ENCODE measurements around the gene PNMA8B.

PNMA8B gene

DNA sequence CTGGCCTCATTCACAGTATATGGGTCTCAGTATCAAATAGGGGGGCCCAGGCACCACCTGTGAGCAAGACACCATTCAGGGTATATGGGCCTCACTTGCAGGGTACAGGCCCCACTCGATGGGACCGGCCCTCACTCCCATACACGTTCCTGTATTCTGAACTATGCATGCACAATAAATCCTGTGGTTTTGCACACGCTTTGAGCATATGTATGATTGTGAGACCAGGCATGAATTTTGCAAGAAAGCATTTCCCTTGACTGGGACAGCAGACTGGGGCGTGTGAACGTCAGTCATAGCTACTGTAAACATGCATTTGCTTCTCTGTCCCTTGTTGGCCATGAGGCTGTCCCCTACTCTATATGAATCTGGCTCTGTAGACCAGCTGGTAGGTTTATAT, 637 bp upstream of the PNMA8B start:
- DNase-seq (ENCODE audit: insufficient read length, low spot score): no peak
- FAIRE-seq: no peak
- TF ChIP-seq, protein P1, sequence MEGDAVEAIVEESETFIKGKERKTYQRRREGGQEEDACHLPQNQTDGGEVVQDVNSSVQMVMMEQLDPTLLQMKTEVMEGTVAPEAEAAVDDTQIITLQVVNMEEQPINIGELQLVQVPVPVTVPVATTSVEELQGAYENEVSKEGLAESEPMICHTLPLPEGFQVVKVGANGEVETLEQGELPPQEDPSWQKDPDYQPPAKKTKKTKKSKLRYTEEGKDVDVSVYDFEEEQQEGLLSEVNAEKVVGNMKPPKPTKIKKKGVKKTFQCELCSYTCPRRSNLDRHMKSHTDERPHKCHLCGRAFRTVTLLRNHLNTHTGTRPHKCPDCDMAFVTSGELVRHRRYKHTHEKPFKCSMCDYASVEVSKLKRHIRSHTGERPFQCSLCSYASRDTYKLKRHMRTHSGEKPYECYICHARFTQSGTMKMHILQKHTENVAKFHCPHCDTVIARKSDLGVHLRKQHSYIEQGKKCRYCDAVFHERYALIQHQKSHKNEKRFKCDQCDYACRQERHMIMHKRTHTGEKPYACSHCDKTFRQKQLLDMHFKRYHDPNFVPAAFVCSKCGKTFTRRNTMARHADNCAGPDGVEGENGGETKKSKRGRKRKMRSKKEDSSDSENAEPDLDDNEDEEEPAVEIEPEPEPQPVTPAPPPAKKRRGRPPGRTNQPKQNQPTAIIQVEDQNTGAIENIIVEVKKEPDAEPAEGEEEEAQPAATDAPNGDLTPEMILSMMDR (IDR thresholded peaks at IDR 0.05; ENCODE audit: insufficient read depth, missing control alignments): no peak

- TF ChIP-seq, protein P1 (IDR thresholded peaks at IDR 0.05; ENCODE audit: insufficient read depth, missing control alignments): no peak
- FAIRE-seq: no peak
- DNase-seq (ENCODE audit: insufficient read length, low spot score): no peak
These were observed 504 bp downstream of the PNMA8B start for GRCh38 chr19:46494941-46495785.

- DNase-seq (ENCODE audit: insufficient read length, low spot score) (no peak), FAIRE-seq (no peak)
- TF ChIP-seq, protein P1 (IDR thresholded peaks at IDR 0.05; ENCODE audit: insufficient read depth, missing control alignments): no peak
These were observed 1.3 kb downstream of the PNMA8B start for GRCh38 chr19:46494146-46494940.

DNA sequence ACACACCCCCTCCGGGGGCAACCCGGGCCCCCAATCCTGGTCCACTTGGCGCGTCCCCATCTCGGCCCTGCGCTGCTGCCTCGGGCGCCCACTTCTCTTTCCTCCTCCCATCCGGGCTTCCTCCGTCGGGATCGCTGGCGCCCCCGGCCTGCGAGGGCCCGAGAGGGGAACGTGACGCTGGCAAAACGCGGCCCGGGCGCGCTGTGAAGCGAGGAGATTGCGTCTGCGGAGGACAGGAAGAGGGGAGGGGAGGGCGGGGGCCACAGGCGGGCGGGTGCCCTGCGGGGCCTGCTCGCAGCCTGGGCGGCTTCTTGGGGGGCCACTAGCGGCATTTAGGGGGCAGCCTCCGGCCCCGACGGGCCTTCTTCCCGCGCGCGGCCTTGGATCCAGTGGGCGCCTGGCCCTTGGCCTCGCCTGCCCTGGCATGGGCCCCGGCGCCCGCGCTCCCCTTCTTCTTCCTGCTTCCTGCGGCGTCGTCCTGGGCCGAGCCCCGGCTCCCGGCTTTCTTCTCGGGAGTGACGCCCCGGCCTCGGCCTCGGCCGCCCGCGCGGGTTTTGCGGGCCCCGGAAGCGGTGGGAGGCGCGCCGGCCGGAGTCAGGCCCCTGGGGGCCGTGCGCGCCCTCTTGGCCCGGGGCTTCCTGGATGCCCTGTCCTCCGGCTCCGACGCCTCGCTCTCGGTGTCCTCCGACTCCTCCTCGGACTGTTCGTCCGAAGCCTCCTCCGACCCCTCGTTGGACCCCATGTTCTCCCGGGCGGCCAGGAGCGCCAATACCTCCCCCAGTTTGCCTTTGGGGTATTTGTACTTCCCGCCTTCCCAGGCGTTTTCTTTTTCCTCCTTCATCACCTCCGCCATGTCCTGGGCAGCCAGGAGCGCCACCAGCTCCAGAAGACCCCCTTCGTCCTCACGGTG, 2.2 kb downstream of the PNMA8B start:
- FAIRE-seq (no peak), DNase-seq (ENCODE audit: insufficient read length, low spot score) (no peak)
- TF ChIP-seq, protein P1 (IDR thresholded peaks at IDR 0.05; ENCODE audit: insufficient read depth, missing control alignments): no peak

DNA sequence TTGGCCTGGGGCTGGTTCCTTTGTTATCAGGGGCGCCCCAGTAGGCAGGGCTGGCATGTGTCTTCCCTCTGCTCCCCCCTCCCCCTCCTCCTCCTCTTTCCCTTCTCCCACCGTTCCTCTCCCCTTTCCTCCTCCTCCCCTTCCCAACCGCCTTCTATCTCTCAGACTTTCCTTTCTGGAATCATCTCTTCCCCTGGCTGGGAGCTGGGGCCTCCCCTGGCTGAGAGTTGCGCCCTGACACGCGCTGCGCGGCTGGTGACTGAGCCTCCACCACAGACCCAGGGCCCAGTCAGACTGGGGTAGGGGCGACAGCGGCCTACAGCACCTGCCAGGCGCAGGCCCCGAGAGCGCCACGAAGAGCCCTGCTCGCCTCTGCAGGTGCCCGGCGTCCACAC, 2.8 kb downstream of the PNMA8B start:
- DNase-seq (ENCODE audit: insufficient read length, low spot score) (no peak), FAIRE-seq (no peak)
- TF ChIP-seq, protein P1 (IDR thresholded peaks at IDR 0.05; ENCODE audit: insufficient read depth, missing control alignments): no peak

DNA sequence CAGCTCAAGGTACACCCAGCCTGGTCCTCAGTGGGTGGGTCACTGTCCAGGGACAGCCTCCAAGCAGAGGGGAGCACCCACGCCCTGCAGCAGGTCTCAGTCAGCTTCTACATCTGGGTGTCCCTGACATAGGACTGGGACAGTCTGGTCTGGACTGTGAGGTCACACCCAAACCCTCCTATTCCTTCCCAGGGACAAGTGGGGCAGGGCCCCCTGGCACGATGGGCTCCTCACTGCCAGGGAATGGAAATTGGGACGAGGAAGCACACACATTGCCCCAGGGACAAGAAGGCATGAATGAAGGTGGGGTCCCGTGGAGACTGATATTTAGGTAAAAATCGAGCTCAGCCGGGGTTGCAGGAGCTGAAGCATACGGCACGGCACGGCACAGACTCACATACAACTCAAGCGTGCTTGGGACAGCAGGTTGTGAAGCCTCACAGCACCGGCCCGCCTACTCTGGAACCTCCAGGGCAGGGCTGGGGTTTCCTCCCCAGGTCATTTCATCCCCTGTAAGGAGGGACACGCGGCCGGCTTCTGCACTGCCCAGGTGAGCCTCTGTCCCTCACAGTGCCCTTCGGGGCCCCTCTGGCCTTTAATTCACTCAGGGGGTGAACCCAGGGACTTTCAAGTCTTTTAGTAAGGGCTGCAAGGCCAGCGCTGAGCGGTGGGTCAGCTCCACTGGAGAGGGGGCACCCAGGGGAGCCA, 3.5 kb downstream of the PNMA8B start:
- FAIRE-seq: no peak
- TF ChIP-seq, protein P1 (IDR thresholded peaks at IDR 0.05; ENCODE audit: insufficient read depth, missing control alignments): no peak
- DNase-seq (ENCODE audit: insufficient read length, low spot score): no peak
